NCI-H345 (cell line): ENCODE data around the gene DHX38.

Experiments
- DNase-seq: peaks from one replicate; lab custom pipeline; 2025; lab: John Stamatoyannopoulos, UW

Gene DHX38

GRCh38 chr16:72084445-72084844 lies 9.2 kb upstream of the DHX38 start:
- no peak for DNase-seq

GRCh38 chr16:72085002-72085401 lies 8.6 kb upstream of the DHX38 start:
- DNase-seq = no peak

DNA sequence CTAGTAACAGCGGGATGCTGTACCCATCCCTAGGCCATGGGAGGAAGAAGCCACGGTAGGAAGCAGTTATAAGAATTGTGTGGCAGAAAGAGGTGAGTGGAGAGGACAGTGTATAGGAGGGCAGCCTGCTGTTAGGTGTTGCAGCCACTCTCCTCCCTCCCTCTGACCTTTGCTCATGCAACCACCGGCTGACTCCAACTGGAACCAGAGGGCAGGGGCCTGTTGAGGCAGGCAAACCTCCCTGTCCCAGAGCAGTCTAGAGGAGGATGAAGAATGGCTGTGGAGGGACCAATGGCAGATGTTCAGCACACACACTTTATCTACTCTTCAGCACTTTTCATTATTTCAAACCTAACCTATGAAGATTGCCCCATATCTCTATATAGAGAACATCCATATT lies 2.4 kb upstream of the DHX38 start:
- DNase-seq = no peak

DNA sequence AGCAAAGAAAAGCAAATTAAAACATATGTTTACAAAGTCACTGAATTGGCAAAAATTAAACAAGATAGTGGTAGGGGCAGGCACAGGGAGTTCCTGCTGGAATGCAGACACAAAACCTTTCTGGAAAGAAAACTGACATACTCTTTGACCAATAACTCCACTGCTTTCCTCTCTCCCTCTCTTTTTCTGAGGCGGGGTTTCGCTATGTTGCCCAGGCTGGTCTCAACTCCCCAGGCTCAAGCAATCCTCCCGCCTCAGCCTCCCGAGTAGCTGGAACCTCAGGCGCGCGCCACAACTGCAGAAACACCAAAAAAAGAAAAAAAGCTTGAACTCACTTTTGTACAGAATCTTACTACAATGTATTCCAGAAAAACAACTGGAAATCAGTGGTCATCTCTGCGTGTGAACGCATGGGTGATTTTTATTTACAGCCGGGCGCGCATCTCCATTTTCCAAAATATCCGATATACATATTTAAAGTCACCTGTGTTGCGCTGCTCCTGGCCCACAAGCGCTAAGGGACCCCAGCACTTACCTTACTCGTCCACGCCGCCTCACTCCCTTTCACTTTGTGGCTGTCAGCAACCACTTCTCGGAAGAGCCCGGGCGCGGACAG lies 707 bp upstream of the DHX38 start:
- no peak for DNase-seq

DNA sequence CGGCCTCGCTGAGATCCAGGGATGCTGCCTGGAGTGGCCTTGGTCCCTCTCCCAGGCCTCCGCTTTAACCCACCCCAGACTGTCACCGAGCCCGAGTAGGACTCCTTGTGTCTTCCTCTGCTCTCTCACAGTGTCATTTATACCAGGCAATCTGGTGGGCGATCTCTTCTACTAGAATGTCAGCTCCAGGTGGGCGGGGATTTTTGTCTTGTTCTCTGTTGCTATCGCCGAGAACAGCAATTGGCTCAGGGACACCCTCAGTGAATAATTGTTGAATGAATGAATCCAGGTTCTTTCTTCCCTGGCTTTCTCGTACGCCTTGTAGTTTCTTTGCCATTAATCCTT lies 591 bp downstream of the DHX38 start:
- DNase-seq = no peak

- no peak for DNase-seq
Measured at GRCh38 chr16:72098936-72099335, 5.3 kb downstream of the DHX38 start.

DNA sequence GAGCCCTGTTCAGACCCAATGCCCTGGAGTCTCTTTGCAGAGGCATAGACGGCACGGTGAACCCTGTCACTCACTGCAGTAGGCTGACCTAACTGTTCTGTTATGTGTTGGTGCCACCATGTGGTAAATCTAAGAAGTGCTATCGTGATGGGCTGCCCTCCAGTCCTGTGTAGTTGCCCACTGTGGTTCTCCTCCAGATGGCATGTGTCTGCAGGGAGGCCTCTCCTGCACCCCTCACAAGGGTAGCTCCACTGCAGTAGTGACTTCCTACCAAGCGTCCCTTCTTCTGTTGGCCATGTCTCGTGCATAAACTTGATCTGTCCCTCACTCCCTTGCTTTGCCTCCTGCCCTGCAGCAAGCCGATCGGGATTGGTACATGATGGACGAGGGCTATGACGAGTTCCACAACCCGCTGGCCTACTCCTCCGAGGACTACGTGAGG lies 5.8 kb downstream of the DHX38 start:
- DNase-seq = peak; percentile 14

- no peak for DNase-seq
Measured at GRCh38 chr16:72101195-72101594, 7.5 kb downstream of the DHX38 start.

DNA sequence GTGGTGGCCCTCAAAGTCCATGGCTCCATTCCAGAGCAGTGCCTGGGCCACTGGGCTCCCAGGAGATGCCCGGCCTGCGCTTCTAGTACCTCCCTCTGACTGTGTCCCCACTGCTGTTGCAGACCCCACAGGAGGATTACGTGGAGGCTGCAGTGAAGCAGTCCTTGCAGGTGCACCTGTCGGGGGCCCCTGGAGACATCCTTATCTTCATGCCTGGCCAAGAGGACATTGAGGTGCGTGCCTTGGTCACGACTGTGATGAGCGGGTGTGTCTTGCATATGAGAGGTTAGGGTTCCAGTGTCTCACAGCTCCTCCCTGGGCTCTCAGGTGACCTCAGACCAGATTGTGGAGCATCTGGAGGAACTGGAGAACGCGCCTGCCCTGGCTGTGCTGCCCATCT lies 11.3 kb downstream of the DHX38 start:
- no peak for DNase-seq

- DNase-seq = no peak
Measured at GRCh38 chr16:72105978-72106377, 12.3 kb downstream of the DHX38 start.

DNA sequence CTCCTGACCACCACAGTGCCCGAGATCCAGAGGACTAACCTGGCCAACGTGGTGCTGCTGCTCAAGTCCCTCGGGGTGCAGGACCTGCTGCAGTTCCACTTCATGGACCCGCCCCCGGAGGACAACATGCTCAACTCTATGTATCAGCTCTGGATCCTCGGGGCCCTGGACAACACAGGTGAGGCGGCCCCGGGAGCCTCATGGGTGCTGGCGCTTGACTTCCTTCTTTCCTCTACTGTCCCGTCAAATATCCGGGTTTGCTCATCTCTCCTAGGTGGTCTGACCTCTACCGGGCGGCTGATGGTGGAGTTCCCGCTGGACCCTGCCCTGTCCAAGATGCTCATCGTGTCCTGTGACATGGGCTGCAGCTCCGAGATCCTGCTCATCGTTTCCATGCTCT lies 13.7 kb downstream of the DHX38 start:
- DNase-seq = no peak

DNA sequence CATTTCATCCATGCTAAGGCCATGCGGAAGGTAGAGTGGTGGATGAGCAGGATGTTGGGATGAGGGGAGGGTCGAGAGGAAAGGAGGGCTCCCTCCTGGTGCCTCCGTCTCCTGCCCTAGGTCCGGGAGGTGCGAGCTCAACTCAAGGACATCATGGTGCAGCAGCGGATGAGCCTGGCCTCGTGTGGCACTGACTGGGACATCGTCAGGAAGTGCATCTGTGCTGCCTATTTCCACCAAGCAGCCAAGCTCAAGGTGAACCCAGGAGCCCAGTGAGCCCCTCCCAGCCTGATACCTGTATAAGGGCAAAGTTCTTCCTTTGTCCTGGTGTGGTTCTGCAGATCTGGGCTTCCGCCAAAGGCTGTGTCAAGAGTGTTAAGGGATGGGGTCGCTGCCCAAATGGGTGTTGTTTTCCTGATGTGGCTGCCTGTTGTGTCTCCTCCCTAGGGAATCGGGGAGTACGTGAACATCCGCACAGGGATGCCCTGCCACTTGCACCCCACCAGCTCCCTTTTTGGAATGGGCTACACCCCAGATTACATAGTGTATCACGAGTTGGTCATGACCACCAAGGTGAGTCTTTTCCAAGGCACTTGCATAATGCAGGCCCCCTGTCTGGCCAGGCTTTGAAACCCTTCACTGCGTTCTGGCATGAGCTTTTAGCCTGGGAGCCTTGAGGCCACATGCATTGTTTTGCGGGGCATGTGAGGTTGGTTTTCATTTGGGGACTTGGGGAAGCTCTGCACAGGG lies 14.9 kb downstream of the DHX38 start:
- no peak for DNase-seq

- DNase-seq = no peak
Measured at GRCh38 chr16:72109300-72109699, 15.7 kb downstream of the DHX38 start.

- no peak for DNase-seq
Measured at GRCh38 chr16:72109966-72110530, 16.4 kb downstream of the DHX38 start.

GRCh38 chr16:72110662-72111615 lies 17.3 kb downstream of the DHX38 start:
- DNase-seq = no peak

- no peak for DNase-seq
Measured at GRCh38 chr16:72111657-72112451, 18.2 kb downstream of the DHX38 start.

GRCh38 chr16:72112452-72112792 lies 18.8 kb downstream of the DHX38 start:
- no peak for DNase-seq

- DNase-seq = no peak
Measured at GRCh38 chr16:72112906-72113615, 19.4 kb downstream of the DHX38 start.

DNA sequence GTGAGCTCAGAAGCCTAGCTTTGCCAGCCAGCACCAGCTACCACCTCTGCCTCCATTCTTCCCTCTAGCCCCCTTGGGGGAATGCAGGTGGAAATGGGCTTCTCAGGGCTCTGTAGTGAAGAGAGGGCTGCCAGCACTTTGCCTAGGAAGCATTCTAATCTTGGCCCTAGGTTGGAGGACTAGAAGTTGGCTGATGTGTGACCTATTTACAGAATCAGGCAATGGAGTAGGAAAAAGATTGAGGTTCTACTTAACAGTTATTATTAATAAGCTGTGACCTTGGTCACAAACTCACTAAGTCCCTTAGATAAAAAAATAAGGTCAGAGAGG lies 19.9 kb downstream of the DHX38 start:
- no peak for DNase-seq

GRCh38 chr16:72120026-72120425 lies 26.4 kb downstream of the DHX38 start:
- no peak for DNase-seq

DNA sequence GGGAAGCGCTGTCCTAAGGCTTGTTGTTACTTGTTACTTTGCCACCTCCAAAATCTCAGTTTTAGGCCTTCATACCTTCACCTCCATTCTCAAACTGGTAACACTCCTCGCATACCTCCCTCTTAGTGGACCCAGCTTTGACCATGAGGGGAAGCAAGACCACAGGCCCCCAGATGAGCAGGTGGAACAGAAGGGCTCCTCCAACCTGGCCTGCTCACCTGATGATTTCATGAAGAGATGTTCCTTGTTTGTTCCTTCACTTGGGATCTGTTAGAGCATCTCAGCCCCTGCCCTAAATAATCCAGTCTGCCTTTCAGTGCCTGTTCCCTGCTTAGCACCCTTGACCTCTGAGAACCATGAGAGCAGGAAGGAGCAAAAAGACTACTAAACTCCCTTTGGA lies 28.7 kb downstream of the DHX38 start:
- DNase-seq = no peak
